Sigmoid colon (tissue), 7 donors: ENCODE results near the gene LOXHD1. TPM values are rescaled to one million over a fixed set of nuclear protein-coding genes. Genes with fewer than 3 reads are reported as not detected.

Source experiments
- DNase-seq: peaks from one replicate; pipeline ENCODE4 v3.0.0-alpha.2; 2019
- H3K27ac ChIP-seq, 4 donors: fragments of 200-600 bp; sonication (generic); one replicate each; pipeline ENCODE4 v1.5.1; 2016 to 2019; ENCODE audit warnings: mild to moderate bottlenecking in 1 of 4
- H3K27me3 ChIP-seq, 3 donors: fragments of 200-600 bp; sonication (generic); one replicate each; pipeline ENCODE4 v1.5.1; 2019; ENCODE audit warnings: mild to moderate bottlenecking in 1 of 3
- H3K36me3 ChIP-seq, 4 donors: fragments of 200-600 bp; sonication (generic); one replicate each; pipeline ENCODE4 v1.5.1; 2016 to 2019
- H3K4me1 ChIP-seq, 4 donors: fragments of 200-600 bp; sonication (generic); one replicate each; pipeline ENCODE4 v1.5.1; 2017 to 2019
- H3K4me3 ChIP-seq, 4 donors: fragments of 200-600 bp; sonication (generic); one replicate each; pipeline ENCODE4 v1.5.1; 2017 to 2019; ENCODE audit warnings: mild to moderate bottlenecking in 2 of 4, moderate library complexity in 1 of 4
- H3K9me3 ChIP-seq, 4 donors: fragments of 200-600 bp in 3 of 4; sonication (generic) in 3 of 4; one replicate each; pipeline versions ENCODE4 v1.5.1 to v1.6.1; 2013 to 2019
- CTCF ChIP-seq, 4 experiments: fragments of 450-650 bp in 3 of 4; fragments of 200-600 bp in 1 of 4; IDR thresholded peaks; one replicate each; pipeline ENCODE4 v1.5.1; 2016 to 2019; ENCODE audit warnings: antibody characterized with exemption in 4 of 4, mild to moderate bottlenecking in 3 of 4, moderate library complexity in 2 of 4
- EP300 ChIP-seq, 4 donors: sonication (generic); formaldehyde crosslinking; IDR thresholded peaks; one replicate each; pipeline ENCODE4 v1.6.1; 2017; ENCODE audit warnings: antibody characterized with exemption in 4 of 4
- POLR2A ChIP-seq, 2 donors: fragments of 450-650 bp; IDR thresholded peaks; one replicate each; pipeline ENCODE4 v1.6.1; 2016; ENCODE audit warnings: antibody characterized with exemption in 2 of 2, mild to moderate bottlenecking in 2 of 2, moderate library complexity in 2 of 2
- POLR2AphosphoS5 ChIP-seq, 4 donors: sonication (generic); formaldehyde crosslinking; IDR thresholded peaks; one replicate each; pipeline ENCODE4 v1.6.1; 2017; ENCODE audit warnings: antibody characterized with exemption in 4 of 4
- WGBS, 2 donors: extraction: QIAGEN DNeasy Blood & Tissue Kit; methylation state at CpG; one replicate each; pipeline ENCODE4 v1.1.7; 2013; 5-methylcytosine and 5-hydroxymethylcytosine counted together
- intact Hi-C: fragments of 100-400 bp; cut with DNase I; formaldehyde crosslinking; loops from one replicate; pipeline ENCODE4 v1.15.1; 2023
- polyA plus RNA-seq, 3 donors: library from polyadenylated mRNA; stranded (reverse); fragments of 200-250 nt; gene quantifications; one replicate each; pipeline ENCODE4 v1.2.3, GENCODE V29; 2013
- total RNA-seq, 4 donors: library from RNA; depleted of rRNA; stranded (reverse); fragments of >200 nt; gene quantifications; one replicate each; pipeline ENCODE4 v1.1.0, GENCODE V29; 2016
- donor health status: healthy with polysubstance abuse.
- donor health status: Bipolar disorder and iron deficiency.
- donor health status: healthy.

The LOXHD1 gene
- total RNA-seq = under 1 TPM in 2 of 4 donors, not detected in 2; 0.27 to 0.28 TPM
- under 1 TPM in 1 of 3 donors, not detected in 2; 0.06 TPM for polyA plus RNA-seq

DNA sequence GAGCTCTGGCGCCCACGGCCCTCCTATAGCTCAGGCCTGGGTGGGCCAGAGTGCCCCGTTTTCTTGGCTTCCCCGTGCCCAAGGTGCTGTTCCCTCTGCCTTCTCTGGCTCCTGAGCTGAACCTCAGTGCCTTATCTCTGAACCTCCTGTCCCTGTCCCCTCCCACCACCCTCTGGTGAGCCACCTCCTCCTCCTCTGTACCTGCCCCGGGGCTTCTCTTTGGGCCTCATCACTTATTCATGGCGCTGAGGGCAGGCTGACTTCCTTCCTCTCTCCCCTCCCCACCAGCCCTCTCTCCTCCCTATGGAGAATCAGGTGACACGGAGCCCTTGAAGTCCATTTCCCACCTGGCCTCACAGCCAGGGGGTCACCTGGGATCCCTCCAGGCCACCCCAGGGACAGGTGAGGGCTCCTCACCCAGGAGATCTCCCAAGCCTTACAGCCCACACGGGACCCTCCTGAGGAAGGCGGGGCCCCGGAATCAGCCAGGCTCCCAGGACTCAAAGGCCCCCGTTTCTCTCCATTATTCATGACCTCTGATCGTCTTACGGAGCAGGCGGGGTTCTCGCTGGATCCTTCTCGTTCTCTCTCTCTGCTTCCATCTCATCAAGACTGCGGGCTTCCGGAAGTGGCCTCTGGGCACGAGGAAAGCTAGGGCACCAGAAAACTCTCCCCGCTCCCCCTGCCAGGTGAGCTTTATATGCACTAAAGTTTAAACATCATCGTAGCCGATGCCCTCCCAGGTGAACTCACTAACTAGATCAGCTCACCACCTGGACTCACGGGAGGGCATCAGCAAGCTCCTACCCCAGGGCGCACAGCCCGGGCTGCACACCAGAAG, at the start of gene LOXHD1:
Gene LOXHD1 (minus strand): TSS at position 106 of the 841 bp plus-strand sequence. CDS start 187 bp downstream, outside the sequence.
- no peaks in the 10 kb centered on the region for H3K4me1 ChIP-seq
- H3K27me3 ChIP-seq = no peaks in the 10 kb centered on the region
- no peaks in the 10 kb centered on the region for H3K9me3 ChIP-seq
- no peak within 1 kb of the TSS for H3K27ac ChIP-seq
- no peak for DNase-seq
- TF ChIP-seq EP300 (IDR thresholded peaks at IDR 0.05) (no peak), POLR2AphosphoS5 (IDR thresholded peaks at IDR 0.05) (no peak), CTCF (IDR thresholded peaks at IDR 0.05) (no peak), POLR2A (IDR thresholded peaks at IDR 0.05) (no peak)
- H3K36me3 ChIP-seq = no peaks in the 10 kb centered on the region
- H3K4me3 ChIP-seq = no peak within 1 kb of the TSS
- intact Hi-C loops = loop anchor here (10.0 kb wide), 1 partner anchor 513 kb away; no protein-coding TSS in a partner anchor
- WGBS, 2 donors = 65 to 77% methylated on average over 25 of the region's 25 CpGs

- Histone ChIP-seq H3K4me3 (no peak overlapping the region), H3K36me3 (no peaks in the 10 kb centered on the region), H3K9me3 (no peaks in the 10 kb centered on the region), H3K27ac (no peak overlapping the region), H3K4me1 (no peaks in the 10 kb centered on the region), H3K27me3 (no peaks in the 10 kb centered on the region)
- 43 to 58% methylated on average over 5 of the region's 5 CpGs for WGBS, 2 donors
- intact Hi-C loops = no loop called here
- no peak for DNase-seq
- TF ChIP-seq CTCF (IDR thresholded peaks at IDR 0.05) (no peak), POLR2A (IDR thresholded peaks at IDR 0.05) (no peak), EP300 (IDR thresholded peaks at IDR 0.05) (no peak), POLR2AphosphoS5 (IDR thresholded peaks at IDR 0.05) (no peak)
Measured at GRCh38 chr18:46705521-46705920, 48.5 kb upstream of the LOXHD1 start.

GRCh38 chr18:46704816-46705215, 47.8 kb upstream of the LOXHD1 start:
- Histone ChIP-seq H3K4me1 (no peaks in the 10 kb centered on the region), H3K4me3 (no peak overlapping the region), H3K36me3 (no peaks in the 10 kb centered on the region), H3K27me3 (no peaks in the 10 kb centered on the region), H3K9me3 (no peaks in the 10 kb centered on the region), H3K27ac (no peak overlapping the region)
- intact Hi-C loops = no loop called here
- DNase-seq = no peak
- TF ChIP-seq POLR2AphosphoS5 (IDR thresholded peaks at IDR 0.05) (no peak), POLR2A (IDR thresholded peaks at IDR 0.05) (no peak), CTCF (IDR thresholded peaks at IDR 0.05) (no peak), EP300 (IDR thresholded peaks at IDR 0.05) (no peak)
- 82 to 92% methylated on average over 4 of the region's 4 CpGs for WGBS, 2 donors

DNA sequence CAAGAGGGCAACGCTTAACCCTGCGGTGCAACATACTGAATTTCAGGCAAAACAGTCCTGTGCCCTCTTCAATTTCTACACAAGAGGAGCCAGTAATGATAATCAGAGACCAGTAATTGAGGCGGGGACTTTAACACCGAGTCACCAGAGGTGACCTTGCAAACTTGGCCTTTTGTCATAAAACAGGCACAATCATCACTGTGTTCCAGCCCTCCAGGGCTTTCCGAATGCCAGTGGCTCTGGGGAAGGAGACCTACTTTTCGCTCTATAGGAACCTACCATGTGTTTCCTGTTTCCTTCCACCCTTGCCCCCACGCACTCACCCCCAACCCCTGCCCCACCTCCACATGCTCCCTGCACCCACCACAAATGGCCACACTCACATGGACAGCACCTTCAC, 47.2 kb upstream of the LOXHD1 start:
- no peak for DNase-seq
- intact Hi-C loops = no loop called here
- H3K4me3 ChIP-seq = no peak overlapping the region
- H3K27ac ChIP-seq = no peak overlapping the region
- WGBS, 2 donors = 63 to 69% methylated on average over 7 of the region's 7 CpGs
- no peaks in the 10 kb centered on the region for H3K36me3 ChIP-seq
- no peaks in the 10 kb centered on the region for H3K9me3 ChIP-seq
- TF ChIP-seq CTCF (IDR thresholded peaks at IDR 0.05) = no peak
- no peak for TF ChIP-seq POLR2A (IDR thresholded peaks at IDR 0.05)
- TF ChIP-seq EP300 (IDR thresholded peaks at IDR 0.05) = no peak
- no peaks in the 10 kb centered on the region for H3K27me3 ChIP-seq
- no peaks in the 10 kb centered on the region for H3K4me1 ChIP-seq
